A549 (cell line): ENCODE measurements around the gene SKI. TPM values are rescaled to one million over a fixed set of nuclear protein-coding genes. Genes with fewer than 3 reads are reported as not detected.

ENCODE experiments used
- ATAC-seq, 2 experiments: fragments of 200-7000 bp in 1 of 2; fragments of >200 bp in 1 of 2; cut with Nextera tagmentation in 1 of 2; cut with Tn5 transposase in 1 of 2; 3 replicates each; pipeline versions ENCODE4 v1.8.0 to v1.9.1; 2018 to 2020; ENCODE audit warnings: mild to moderate bottlenecking in 1 of 2, moderate library complexity in 1 of 2
- CTCF ChIA-PET: fragments of 300-600 bp; sonication (Branson Sonifier 250); formaldehyde crosslinking; extraction: SDS; loops from one replicate; lab custom pipeline; 2021; ENCODE audit warnings: antibody characterized with exemption, inconsistent platforms; lab: Yijun Ruan, JAX
- POLR2A ChIA-PET: fragments of 350-600 bp; formaldehyde crosslinking; extraction: SDS; loops from one replicate; lab custom pipeline; 2021; ENCODE audit warnings: antibody characterized with exemption, inconsistent platforms; lab: Yijun Ruan, JAX
- DNase-seq, 2 experiments: peaks; one replicate each; pipeline versions ENCODE4 v3.0.0 to v3.0.0-alpha.2; 2011 to 2016; ENCODE audit warnings: low read depth in 1 of 2, low spot score in 1 of 2
- FAIRE-seq: peaks from 2 replicates; lab custom pipeline; 2011; peaks lifted over from hg19 to GRCh38; lab: Jason Lieb, UNC
- H3K27ac ChIP-seq, 2 experiments: fragments of >200 bp; sonication (Bioruptor Twin); formaldehyde crosslinking; 3 replicates each; pipeline ENCODE4 v1.5.1; 2016 to 2017
- H3K4me1 ChIP-seq: fragments of >200 bp; sonication (Bioruptor Twin); formaldehyde crosslinking; 3 replicates; pipeline ENCODE4 v1.6.1; 2016
- H3K4me2 ChIP-seq: fragments of >200 bp; sonication (Bioruptor Twin); formaldehyde crosslinking; 3 replicates; pipeline ENCODE4 v1.6.1; 2016
- H3K4me3 ChIP-seq: fragments of >200 bp; sonication (Bioruptor Twin); formaldehyde crosslinking; 3 replicates; pipeline ENCODE4 v1.5.1; 2016
- H3K9me3 ChIP-seq: fragments of >200 bp; sonication (Bioruptor Twin); formaldehyde crosslinking; 3 replicates; pipeline ENCODE4 v1.6.1; 2016
- BHLHE40 ChIP-seq: IDR thresholded peaks from 2 replicates; pipeline ENCODE4 v1.6.1; 2012; ENCODE audit warnings: low read depth, low read length, inconsistent platforms
- CBX2 ChIP-seq: fragments of 200-600 bp; sonication (generic); IDR thresholded peaks from 2 replicates; pipeline ENCODE4 v1.6.1; 2016; ENCODE audit warnings: low read depth, mild to moderate bottlenecking, borderline replicate concordance
- CHD2 ChIP-seq: fragments of 150-350 bp; IDR thresholded peaks from 2 replicates; pipeline ENCODE4 v1.6.1; 2014; ENCODE audit warnings: low read length; ENCODE audit not compliant: partially characterized antibody
- EHF ChIP-seq: fragments of 250-450 bp; sonication (Bioruptor Pico); IDR thresholded peaks from 2 replicates; pipeline ENCODE4 v1.5.0; 2020; ENCODE audit warnings: mild to moderate bottlenecking
- EP300 ChIP-seq, 2 experiments: fragments of >200 bp; sonication (Bioruptor Twin); formaldehyde crosslinking; IDR thresholded peaks; 2 replicates in 1 of 2; 3 replicates in 1 of 2; pipeline ENCODE4 v1.6.1; 2016 to 2017
- ESRRA ChIP-seq: fragments of 150-350 bp; IDR thresholded peaks from 2 replicates; pipeline ENCODE4 v1.6.1; 2014; ENCODE audit warnings: mild to moderate bottlenecking, low read length, borderline replicate concordance
- HEYL ChIP-seq: fragments of 250-450 bp; sonication (Bioruptor Pico); IDR thresholded peaks from 2 replicates; pipeline ENCODE4 v1.8.0; 2021; ENCODE audit warnings: mild to moderate bottlenecking, moderate library complexity
- HOXB5 ChIP-seq: fragments of 250-450 bp; sonication (Bioruptor Pico); IDR thresholded peaks from 2 replicates; pipeline ENCODE4 v1.5.0; 2020; ENCODE audit warnings: mild to moderate bottlenecking, moderate library complexity
- JUNB ChIP-seq: fragments of >200 bp; sonication (Bioruptor Twin); formaldehyde crosslinking; IDR thresholded peaks from 2 replicates; pipeline ENCODE4 v1.6.1; 2016
- KDM1A ChIP-seq: fragments of 200-600 bp; sonication (generic); IDR thresholded peaks from 2 replicates; pipeline ENCODE4 v1.6.1; 2016; ENCODE audit warnings: low read depth, mild to moderate bottlenecking
- KDM5A ChIP-seq: fragments of 200-600 bp; sonication (generic); IDR thresholded peaks from 2 replicates; pipeline ENCODE4 v1.6.1; 2016; ENCODE audit warnings: antibody characterized with exemption, mild to moderate bottlenecking
- MAFK ChIP-seq: fragments of 450-650 bp; IDR thresholded peaks from 2 replicates; pipeline ENCODE4 v1.6.1; 2014; ENCODE audit not compliant: partially characterized antibody
- NPAS2 ChIP-seq: fragments of 250-450 bp; sonication (Bioruptor Pico); IDR thresholded peaks from 2 replicates; pipeline ENCODE4 v1.8.0; 2022; ENCODE audit warnings: mild to moderate bottlenecking, moderate library complexity, borderline replicate concordance
- NR3C1 ChIP-seq: fragments of >200 bp; sonication (Bioruptor Twin); formaldehyde crosslinking; IDR thresholded peaks from 3 replicates; pipeline ENCODE4 v1.6.1; 2017
- PHF8 ChIP-seq: fragments of 200-600 bp; sonication (generic); IDR thresholded peaks from 2 replicates; pipeline ENCODE4 v1.6.1; 2016; ENCODE audit warnings: low read depth, mild to moderate bottlenecking, antibody characterized with exemption, moderate library complexity, borderline replicate concordance
- POLR2AphosphoS2 ChIP-seq: conservative IDR thresholded peaks from 2 replicates; pipeline ENCODE4 v1.6.1; 2012; ENCODE audit warnings: low read length, improper control_type of control experiment, inconsistent platforms
- RCOR1 ChIP-seq: fragments of 150-350 bp; IDR thresholded peaks from 2 replicates; pipeline ENCODE4 v1.6.1; 2014; ENCODE audit warnings: antibody characterized with exemption, low read length, low read depth
- SREBF2 ChIP-seq: fragments of 450-650 bp; IDR thresholded peaks from 2 replicates; pipeline ENCODE4 v1.6.1; 2014; ENCODE audit warnings: mild to moderate bottlenecking, moderate library complexity
- TFCP2L1 ChIP-seq: fragments of 250-450 bp; sonication (Bioruptor Pico); IDR thresholded peaks from 2 replicates; pipeline ENCODE4 v1.5.0; 2021; ENCODE audit warnings: mild to moderate bottlenecking
- ZFP36 ChIP-seq: fragments of 450-650 bp; IDR thresholded peaks from 2 replicates; pipeline ENCODE4 v1.6.1; 2014; ENCODE audit warnings: borderline replicate concordance; ENCODE audit not compliant: partially characterized antibody
- ZNF302 ChIP-seq: fragments of 250-450 bp; sonication (Bioruptor Pico); IDR thresholded peaks from 2 replicates; pipeline ENCODE4 v1.9.0; 2021; ENCODE audit warnings: inconsistent platforms, mild to moderate bottlenecking, moderate library complexity
- ZSCAN20 ChIP-seq: fragments of 250-450 bp; sonication (Bioruptor Pico); IDR thresholded peaks from 2 replicates; pipeline ENCODE4 v1.8.0; 2022; ENCODE audit warnings: mild to moderate bottlenecking, moderate library complexity
- WGBS: methylation state at CpG from one replicate; pipeline ENCODE4 v1.1.6; 2017; ENCODE audit errors: missing lambda C conversion rate; 5-methylcytosine and 5-hydroxymethylcytosine counted together
- polyA plus RNA-seq, 4 experiments: library from polyadenylated mRNA; depleted of rRNA in 3 of 4; stranded (reverse); fragments of >200 nt; fragmentation: RNase III in 1 of 4; extraction: RNeasy Plus Mini Kit Qiagen cat#74134 plus additional on column Dnase treatment in 1 of 4; gene quantifications; 2 replicates in 3 of 4; 3 replicates in 1 of 4; pipeline ENCODE4 v1.2.3, GENCODE V29; 2011 to 2017
- TF ChIP-seq, protein P1 (sequence below): fragments of 150-350 bp; IDR thresholded peaks from 2 replicates; pipeline ENCODE4 v1.6.1; 2014; ENCODE audit warnings: low read depth, mild to moderate bottlenecking, low read length
- TF ChIP-seq, protein P2 (sequence below): fragments of >200 bp; sonication (Bioruptor Twin); formaldehyde crosslinking; IDR thresholded peaks from 3 replicates; pipeline ENCODE4 v1.5.1; 2016
- TF ChIP-seq, protein P3 (sequence below): IDR thresholded peaks from 2 replicates; pipeline ENCODE4 v1.6.1; 2012; ENCODE audit warnings: low read depth, borderline replicate concordance
- TF ChIP-seq, protein P4 (sequence below): IDR thresholded peaks from 2 replicates; pipeline ENCODE4 v1.6.1; 2012
- TF ChIP-seq, protein P5 (sequence below): IDR thresholded peaks from 2 replicates; pipeline ENCODE4 v1.6.1; 2012

Gene SKI
- polyA plus RNA-seq, 2 of the 4 experiments (the other 2 are of a cell fraction), result 2.8 to 12.0 TPM

DNA sequence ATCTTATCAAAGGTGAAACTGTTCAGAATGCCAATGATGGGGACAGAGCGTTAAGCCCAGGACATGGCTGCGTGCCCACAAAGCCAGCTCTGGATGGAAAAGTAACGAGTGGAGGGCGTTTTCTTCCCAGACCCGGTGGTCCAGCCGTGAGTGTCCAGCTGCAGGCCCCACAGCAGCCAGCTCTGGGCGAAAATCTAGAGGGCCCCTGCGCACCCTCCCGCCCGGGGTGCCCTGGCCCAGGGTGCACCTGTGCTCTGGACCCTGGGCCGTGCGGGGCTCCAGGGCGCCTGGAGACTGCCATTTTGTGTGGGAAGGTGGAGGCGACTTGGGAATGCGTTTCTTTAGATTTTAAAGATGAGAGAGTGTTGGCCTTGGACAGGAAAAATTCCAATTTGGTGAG is 58.8 kb downstream of the SKI start:
- no peak for DNase-seq

DNA sequence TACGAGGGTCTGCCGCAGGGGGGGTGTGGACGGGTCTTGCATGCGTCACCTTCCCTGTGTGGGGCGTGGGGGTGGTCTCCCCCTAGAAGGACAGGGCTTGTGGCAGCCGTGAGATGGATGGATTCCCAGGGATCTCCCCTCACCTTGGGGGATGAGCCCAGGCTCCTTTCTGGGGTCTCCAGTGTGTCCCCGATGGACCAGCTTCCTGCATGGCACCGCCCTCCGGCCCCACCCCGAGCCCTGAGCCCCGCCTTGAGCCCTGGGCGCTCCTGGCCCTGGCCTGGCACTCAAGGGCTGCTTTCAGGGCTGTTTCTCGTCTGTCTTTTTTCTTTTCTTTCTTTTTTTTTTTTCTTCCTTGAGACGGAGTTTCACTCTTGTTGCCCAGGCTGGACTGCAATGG is 59.5 kb downstream of the SKI start:
- H3K4me3 ChIP-seq, result no peak overlapping the region
- ChIA-PET CTCF (interaction anchor here (1.1 kb wide), 1 partner anchor 20 kb away, joined by 3 read pairs; no protein-coding TSS in a partner anchor), POLR2A (no interaction called here)
- H3K4me2 ChIP-seq, result no peak overlapping the region
- WGBS, result 96% methylated on average over 12 of the region's 14 CpGs
- DNase-seq (no peak), FAIRE-seq (no peak), ATAC-seq (no peak)
- H3K4me1 ChIP-seq, result 0 out of 3 replicates have a peak, but pooled peaks cover 3% of the 10 kb centered on the region
- TF ChIP-seq NPAS2 (no peak), RCOR1 (no peak), ZNF302 (CRISPR knock-in tag) (no peak), EHF (CRISPR knock-in tag) (no peak), TFCP2L1 (no peak), HEYL (CRISPR knock-in tag) (no peak), MAFK (no peak), ZSCAN20 (CRISPR knock-in tag) (no peak), BHLHE40 (no peak), CBX2 (no peak)
- TF ChIP-seq, protein P1, sequence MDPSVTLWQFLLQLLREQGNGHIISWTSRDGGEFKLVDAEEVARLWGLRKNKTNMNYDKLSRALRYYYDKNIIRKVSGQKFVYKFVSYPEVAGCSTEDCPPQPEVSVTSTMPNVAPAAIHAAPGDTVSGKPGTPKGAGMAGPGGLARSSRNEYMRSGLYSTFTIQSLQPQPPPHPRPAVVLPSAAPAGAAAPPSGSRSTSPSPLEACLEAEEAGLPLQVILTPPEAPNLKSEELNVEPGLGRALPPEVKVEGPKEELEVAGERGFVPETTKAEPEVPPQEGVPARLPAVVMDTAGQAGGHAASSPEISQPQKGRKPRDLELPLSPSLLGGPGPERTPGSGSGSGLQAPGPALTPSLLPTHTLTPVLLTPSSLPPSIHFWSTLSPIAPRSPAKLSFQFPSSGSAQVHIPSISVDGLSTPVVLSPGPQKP, result no peak
- TF ChIP-seq, protein P2, sequence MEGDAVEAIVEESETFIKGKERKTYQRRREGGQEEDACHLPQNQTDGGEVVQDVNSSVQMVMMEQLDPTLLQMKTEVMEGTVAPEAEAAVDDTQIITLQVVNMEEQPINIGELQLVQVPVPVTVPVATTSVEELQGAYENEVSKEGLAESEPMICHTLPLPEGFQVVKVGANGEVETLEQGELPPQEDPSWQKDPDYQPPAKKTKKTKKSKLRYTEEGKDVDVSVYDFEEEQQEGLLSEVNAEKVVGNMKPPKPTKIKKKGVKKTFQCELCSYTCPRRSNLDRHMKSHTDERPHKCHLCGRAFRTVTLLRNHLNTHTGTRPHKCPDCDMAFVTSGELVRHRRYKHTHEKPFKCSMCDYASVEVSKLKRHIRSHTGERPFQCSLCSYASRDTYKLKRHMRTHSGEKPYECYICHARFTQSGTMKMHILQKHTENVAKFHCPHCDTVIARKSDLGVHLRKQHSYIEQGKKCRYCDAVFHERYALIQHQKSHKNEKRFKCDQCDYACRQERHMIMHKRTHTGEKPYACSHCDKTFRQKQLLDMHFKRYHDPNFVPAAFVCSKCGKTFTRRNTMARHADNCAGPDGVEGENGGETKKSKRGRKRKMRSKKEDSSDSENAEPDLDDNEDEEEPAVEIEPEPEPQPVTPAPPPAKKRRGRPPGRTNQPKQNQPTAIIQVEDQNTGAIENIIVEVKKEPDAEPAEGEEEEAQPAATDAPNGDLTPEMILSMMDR, result no peak
- H3K9me3 ChIP-seq, result no peaks in the 10 kb centered on the region
- no peak overlapping the region for H3K27ac ChIP-seq

More for the DNA sequence above, 58.8 kb downstream of the SKI start:
- TF ChIP-seq NR3C1, result no peak
- TF ChIP-seq CHD2, result no peak
- no peak for TF ChIP-seq ESRRA
- TF ChIP-seq, protein P3, sequence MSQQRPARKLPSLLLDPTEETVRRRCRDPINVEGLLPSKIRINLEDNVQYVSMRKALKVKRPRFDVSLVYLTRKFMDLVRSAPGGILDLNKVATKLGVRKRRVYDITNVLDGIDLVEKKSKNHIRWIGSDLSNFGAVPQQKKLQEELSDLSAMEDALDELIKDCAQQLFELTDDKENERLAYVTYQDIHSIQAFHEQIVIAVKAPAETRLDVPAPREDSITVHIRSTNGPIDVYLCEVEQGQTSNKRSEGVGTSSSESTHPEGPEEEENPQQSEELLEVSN, result no peak
- TF ChIP-seq ZSCAN20 (CRISPR knock-in tag), result no peak
- TF ChIP-seq JUNB, result no peak
- TF ChIP-seq, protein P4, sequence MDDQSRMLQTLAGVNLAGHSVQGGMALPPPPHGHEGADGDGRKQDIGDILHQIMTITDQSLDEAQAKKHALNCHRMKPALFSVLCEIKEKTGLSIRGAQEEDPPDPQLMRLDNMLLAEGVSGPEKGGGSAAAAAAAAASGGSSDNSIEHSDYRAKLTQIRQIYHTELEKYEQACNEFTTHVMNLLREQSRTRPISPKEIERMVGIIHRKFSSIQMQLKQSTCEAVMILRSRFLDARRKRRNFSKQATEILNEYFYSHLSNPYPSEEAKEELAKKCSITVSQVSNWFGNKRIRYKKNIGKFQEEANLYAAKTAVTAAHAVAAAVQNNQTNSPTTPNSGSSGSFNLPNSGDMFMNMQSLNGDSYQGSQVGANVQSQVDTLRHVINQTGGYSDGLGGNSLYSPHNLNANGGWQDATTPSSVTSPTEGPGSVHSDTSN, result no peak
- no peak for TF ChIP-seq SREBF2
- TF ChIP-seq, protein P5, sequence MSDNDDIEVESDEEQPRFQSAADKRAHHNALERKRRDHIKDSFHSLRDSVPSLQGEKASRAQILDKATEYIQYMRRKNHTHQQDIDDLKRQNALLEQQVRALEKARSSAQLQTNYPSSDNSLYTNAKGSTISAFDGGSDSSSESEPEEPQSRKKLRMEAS, result no peak
- H3K4me1 ChIP-seq, result 0 out of 3 replicates have a peak, but pooled peaks cover 3% of the 10 kb centered on the region
- no peak overlapping the region for H3K27ac ChIP-seq
- 90% methylated on average over 11 of the region's 15 CpGs for WGBS
- H3K9me3 ChIP-seq, result no peaks in the 10 kb centered on the region
- FAIRE-seq, result no peak
- no peak overlapping the region for H3K4me2 ChIP-seq
- POLR2A ChIA-PET, result no interaction called here
- ATAC-seq, result no peak
- no peak overlapping the region for H3K4me3 ChIP-seq
- CTCF ChIA-PET, result no interaction called here

DNA sequence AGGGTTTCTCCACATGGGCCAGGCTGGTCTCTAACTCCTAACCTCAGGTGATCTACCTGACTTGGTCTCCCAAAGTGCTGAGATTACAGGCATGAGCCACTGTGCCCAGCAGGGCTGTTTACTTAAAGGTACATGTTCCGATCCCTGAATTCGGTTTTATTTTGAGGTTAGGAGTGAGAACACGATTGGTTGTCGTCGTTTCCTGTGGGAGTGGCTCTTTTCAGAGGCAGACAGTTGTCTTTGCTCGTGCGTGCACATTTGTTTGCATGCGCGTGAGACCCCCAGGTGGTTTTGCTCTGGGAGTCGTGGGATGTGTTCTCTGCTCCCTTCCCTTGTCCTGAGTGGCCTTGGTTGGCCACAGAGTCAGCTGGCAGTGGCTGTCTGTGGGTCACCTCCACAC is 60.2 kb downstream of the SKI start:
- no peak overlapping the region for H3K4me3 ChIP-seq
- ATAC-seq (no peak), FAIRE-seq (no peak), DNase-seq (no peak)
- H3K27ac ChIP-seq, result no peak overlapping the region
- H3K4me2 ChIP-seq, result no peak overlapping the region
- H3K4me1 ChIP-seq, result 0 out of 3 replicates have a peak, but pooled peaks cover 3% of the 10 kb centered on the region
- ChIA-PET CTCF (interaction anchor here (1.1 kb wide), 1 partner anchor 19 kb away, joined by 3 read pairs; no protein-coding TSS in a partner anchor), POLR2A (no interaction called here)
- no peaks in the 10 kb centered on the region for H3K9me3 ChIP-seq
- WGBS, result 91% methylated on average over 10 of the region's 10 CpGs
- TF ChIP-seq KDM1A (no peak), PHF8 (no peak), HOXB5 (no peak), EP300 (IDR thresholded peaks at IDR 0.05) (no peak), ZFP36 (no peak), KDM5A (no peak), POLR2AphosphoS2 (no peak)
- TF ChIP-seq, protein P2, result no peak
